ENCODE data around the gene UBL4A.
A peak's percentile ranks its signal among the peaks of the same experiment; 100 is the strongest.

UBL4A gene

DNA sequence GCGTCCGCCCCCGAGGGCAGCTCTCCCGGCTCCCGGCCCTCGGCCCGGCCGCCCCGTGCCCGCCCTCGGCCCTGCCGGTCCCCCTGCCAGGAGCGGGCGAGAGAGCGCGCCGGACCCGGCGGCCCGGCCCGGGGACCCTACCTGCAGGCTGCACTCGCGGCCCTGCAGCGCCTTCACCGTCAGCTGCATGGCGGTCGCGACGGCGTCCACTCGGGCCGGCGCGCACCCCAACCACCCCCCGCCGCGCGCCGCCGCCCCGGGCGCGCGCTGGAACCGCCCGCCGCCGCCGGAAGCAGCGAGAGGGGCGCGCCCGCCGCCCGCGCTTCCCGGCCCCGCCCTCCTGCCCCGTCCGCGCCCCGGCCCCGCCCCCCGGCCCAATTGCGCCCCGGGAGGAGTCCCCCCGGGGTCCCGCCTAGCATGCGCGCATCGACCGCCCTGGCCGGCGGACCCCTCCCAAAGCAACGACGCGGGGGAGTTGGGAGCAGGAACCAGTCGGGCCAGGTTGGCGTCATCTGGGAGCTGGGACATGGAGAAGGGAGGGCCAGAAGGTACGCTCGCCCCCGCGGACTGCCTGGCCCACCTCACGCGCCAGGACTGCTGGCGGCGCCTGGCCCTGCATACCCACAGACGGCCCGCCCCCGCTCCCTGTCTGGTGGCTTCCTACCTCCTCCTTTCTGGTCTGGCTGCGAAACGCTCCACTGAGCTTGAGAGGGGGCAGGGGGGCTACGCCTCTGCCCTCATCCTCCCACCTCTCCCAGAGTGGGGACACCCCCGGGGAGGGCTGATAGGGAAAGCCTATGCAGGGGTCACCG lies at the start of gene UBL4A:
Gene UBL4A (minus strand): TSS at position 220 of the 812 bp plus-strand sequence. CDS start 31 bp downstream, at position 189.
- peak; percentile 38 to 69 for DNase-seq

DNA sequence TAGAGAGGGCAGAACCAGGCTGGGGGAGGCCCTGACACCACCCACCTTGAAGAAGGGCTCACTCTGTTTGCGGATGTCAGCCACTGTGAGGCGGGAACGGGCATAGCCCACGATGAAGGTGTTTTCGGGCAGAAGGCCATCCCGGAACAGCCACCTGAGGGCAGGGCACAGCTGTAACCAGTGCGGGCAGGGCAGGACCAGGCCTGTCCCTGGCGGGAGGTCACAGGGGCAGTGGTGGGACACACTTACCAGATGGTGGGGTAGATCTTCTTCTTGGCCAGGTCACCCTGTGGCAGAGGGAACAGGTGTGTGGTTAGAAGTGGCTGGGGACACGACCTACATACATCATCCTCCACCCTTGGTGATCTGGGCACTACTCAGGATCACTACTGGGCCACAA lies 49.5 kb upstream of the UBL4A start:
- DNase-seq = no peak

DNA sequence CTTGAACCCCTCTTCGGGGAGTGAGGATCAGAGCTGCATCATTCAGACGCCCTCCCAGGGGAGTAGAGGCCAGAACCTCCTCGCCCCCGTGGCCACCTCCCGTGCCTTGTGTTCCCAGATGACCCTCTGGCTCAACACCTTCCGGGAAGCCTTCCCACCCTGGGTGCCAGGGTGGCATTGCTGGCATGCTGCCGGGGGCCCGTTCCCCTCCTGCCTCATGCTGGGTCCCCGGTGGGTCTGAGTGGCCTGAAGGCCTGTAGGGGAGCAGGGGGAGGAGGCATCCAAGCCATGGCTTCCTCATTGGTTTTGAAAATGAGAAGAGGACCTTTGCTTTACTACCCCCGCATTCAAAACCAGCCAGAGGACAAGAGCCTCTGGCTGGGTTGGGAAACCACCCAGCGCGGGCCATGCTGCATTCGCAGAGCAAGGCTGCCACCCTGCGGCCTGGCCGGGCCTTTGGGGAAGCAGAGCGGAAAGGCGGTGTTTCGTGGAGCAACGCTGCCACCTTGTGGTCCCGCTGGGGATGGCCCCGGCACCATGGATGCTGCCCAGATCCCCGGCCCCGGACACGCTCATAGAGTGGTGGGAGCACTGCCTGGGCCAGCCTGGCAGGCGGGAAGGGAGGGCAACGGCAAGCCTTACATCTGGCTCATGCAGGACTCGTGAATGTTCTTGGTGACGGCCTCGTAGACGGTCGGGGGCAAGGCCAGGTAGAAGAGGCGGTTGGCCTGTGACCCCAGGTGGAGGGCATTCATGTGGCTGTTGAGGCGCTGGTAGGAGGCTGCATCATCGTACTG lies 48.3 kb upstream of the UBL4A start:
- peak; percentile 89 to 90 for DNase-seq

DNA sequence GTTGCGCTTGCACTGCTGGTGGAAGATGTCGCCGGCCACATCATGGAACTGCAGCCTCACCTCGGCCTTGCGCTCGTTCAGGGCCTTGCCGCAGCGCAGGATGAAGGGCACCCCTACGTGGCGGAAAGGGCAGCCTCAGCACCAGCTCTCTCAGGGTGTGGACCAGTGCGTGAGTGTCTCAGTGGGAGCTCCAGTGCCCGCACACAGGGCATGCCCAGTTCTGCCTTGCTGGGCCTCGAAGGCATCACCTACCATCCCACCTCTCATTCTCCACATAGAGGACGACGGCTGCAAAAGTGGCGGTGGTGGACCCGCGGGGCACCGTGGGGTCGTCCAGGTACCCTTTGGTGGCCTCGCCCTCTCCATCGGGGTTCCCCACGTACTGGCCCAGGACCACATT lies 46.3 kb upstream of the UBL4A start:
- no peak for DNase-seq

- no peak for DNase-seq
These were observed 45.2 kb upstream of the UBL4A start for GRCh38 chrX:154531626-154532025.

GRCh38 chrX:154530286-154530685 lies 43.9 kb upstream of the UBL4A start:
- DNase-seq = no peak

- DNase-seq = no peak
These were observed 42.8 kb upstream of the UBL4A start for GRCh38 chrX:154529206-154529612.

GRCh38 chrX:154526901-154527675 lies 40.7 kb upstream of the UBL4A start:
- DNase-seq = peak; percentile 61 to 68

DNA sequence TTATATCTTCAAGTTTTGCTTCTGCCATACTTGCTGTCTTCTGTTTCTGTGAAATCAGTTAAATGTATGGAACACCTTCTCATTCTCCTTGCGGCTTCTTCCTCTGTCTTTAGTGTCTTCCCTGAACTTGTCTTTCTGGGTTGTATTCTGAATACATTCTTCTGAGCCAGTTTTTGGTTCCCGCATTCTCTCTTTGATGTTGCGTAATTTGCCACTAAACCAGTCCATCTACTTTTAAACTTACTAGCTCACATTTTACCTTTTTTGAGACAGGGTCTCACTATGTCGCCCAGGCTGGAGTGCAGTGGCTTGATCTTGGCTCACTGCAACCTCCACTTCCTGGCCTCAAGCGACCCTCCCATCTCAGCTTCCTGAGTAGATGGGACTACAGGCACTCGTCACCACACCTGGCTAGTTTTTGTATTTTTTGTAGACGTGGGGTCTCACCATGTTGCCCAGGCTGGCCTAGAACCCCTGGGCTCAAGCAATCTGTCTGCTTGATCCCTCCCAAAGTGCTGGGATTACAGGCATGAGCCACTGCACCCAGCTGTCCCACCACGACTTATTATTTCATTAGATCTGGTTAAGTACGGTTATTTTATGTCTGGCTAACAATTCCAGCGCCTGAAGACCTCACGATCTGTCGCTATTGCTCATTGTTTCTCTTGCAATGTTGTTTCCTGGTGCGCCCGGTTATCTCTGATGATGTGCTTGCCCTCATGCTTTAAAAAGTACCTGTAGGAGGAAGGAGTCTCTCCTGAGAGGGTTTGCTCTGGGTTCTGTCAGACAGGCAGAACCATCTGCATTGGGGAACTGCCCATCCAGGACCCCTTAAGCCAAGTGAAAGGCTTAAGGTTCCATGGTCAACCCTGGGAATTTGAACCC lies 39.4 kb upstream of the UBL4A start:
- no peak for DNase-seq

GRCh38 chrX:154519389-154519788 lies 33.0 kb upstream of the UBL4A start:
- no peak for DNase-seq

DNA sequence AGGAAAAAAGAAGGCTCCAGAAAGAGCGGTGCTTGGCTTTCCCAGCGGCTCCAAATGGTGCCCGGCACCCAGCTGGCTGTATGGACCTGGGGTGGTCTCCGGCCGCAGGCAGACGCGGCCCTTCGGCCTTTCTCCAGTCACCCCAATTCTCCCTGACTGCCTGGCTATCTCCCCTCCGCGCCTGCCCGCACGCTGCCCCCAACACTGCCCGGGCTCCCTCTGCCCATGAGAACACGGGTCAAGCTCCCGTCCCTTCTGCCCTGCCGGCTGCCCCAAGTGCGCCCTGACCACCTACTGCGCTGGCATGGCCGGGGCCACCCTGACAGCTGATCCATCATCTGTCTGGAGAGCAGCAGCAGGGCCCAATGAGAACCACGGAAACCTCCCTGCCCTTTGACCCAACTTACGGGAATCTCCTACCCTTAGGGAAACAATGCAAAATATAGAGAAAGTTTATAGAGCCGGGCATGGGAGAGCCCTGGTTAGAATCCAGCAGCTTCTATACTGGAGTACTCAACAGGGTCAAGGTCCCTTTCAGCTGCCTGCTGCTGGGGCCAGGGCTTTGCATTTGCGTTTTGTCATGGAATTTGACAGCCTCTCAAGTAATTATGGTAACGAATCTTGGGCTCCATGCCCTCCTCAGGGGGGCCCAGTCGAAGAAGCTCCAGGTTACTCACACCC lies 30.8 kb upstream of the UBL4A start:
- no peak for DNase-seq

GRCh38 chrX:154516656-154517100 lies 30.3 kb upstream of the UBL4A start:
- DNase-seq = peak in 1 of 2 donors; percentile 42

DNA sequence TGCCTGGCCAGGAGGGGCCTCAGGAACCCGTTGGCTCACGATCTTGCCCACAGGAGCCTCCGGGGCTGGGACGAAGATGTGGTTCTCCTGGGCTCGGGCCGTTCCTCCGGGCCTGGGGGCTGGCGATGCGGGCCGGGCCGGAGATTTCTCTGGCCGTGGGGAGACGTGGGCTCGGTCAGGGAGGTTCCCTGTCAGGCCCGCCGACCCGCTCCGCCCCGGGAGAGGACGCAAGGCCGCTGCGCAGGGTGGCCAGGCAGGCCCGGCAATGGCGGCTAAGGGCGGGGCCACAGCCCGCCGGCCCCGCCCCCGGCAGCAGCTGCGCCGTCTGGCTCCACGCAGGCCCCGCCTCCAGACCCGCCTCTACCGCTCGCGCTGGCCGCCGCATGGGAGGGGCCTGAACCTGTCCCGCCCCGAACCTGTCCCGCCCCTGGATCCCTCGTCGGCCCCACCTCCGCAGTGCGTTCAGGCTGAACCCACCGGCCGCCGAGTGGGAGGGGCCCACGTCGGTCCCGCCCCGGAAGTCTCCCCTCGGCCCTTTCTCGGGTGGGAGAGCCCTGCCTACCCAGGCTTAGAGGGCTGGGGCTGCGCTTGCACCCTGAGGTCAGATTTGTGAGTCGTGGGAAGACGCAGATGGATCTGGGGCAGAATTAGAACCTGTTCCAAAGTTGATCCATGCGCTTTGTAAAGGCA lies 29.7 kb upstream of the UBL4A start, which contains the start of gene FAM3A:
Gene FAM3A (minus strand): TSS at position 267 of the 690 bp plus-strand sequence. CDS start 460 bp downstream, outside the sequence.
- peak; percentile 92 to 95 for DNase-seq

- peak; percentile 18 to 41 for DNase-seq
These were observed 28.9 kb upstream of the UBL4A start for GRCh38 chrX:154515090-154515965.

DNA sequence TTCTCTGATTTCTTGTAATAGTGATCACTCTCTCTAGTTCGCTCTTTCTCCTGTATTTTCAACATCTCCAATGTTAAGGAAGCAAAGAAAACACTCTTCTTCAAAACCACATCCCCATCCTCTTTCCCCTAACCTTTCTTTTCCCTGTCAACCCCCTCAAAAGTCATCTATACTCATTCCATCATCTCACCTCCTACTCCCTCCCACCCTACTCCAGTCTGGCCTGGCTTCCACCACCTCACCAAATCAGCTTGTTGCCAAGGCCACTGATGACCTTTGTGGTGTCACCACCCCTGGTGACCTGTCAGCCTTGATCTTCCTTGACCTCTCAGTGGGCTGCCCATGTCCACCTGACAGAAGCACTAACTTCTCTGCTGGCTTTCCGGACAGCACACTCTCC lies 27.3 kb upstream of the UBL4A start:
- no peak for DNase-seq

DNA sequence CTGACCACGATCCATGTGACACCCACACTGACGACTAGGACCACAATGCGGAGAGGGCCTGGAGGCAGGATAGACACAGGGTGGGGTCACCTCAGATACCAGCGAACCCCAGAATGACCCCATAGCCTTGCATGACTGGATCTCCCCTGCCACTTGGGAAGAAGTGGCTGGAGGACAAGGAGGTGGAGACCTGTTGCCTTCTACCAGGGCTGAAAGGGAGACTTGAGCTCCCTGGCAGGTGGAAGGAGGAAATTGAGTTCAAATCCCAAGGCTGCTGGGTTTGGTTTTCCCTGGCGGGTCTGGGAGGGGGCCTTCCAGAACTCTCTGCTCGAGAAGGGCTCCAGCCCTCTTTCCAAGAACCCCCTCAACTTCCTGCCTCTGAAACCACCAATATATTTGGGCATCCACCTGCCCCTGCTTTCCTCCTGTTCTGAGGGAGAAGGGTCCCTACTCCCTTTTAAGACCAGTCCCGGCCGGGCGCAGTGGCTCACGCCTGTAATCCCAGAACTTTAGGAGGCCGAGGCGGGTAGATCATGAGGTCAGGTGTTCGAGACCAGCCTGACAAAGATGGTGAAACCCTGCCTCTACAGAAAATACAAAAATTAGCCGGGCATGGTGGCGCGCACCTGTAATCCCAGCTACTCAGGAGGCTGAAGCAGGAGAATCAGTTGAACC lies 26.6 kb upstream of the UBL4A start:
- DNase-seq = no peak

DNA sequence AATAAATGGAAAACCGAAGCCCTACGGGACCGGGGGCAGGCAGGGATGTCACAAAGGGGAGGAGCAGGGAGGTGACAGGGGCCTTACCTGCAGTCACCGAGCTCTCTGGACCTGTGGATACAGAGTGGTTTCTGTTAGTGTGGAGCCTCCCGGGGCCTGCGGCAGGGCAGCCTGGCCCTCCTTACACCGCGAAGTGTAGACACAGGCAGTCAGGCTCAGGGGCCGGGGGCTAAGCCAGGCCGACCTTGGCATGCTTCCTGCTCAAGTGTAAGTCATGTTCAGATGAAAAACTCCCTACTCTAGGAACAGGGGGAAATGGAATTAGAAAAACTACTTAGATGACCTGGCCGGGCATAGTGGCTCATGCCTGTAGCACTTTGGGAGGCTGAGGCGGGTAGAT lies 25.3 kb upstream of the UBL4A start:
- no peak for DNase-seq

- DNase-seq = no peak
These were observed 23.0 kb upstream of the UBL4A start for GRCh38 chrX:154509455-154509854.

GRCh38 chrX:154508384-154508745 lies 21.9 kb upstream of the UBL4A start:
- no peak for DNase-seq

All from CD4-positive, alpha-beta T cell treated with Interferon alpha-2 for 1 hour (primary cell).